Fibroblast of skin of left quadriceps (primary cell): ENCODE measurements around the gene EFCC1.

ENCODE experiments used
- DNase-seq, 2 experiments: peaks; one replicate each; pipeline ENCODE4 v3.0.0-alpha.2; 2013; ENCODE audit warnings: low read depth in 2 of 2

Gene EFCC1, protein sequence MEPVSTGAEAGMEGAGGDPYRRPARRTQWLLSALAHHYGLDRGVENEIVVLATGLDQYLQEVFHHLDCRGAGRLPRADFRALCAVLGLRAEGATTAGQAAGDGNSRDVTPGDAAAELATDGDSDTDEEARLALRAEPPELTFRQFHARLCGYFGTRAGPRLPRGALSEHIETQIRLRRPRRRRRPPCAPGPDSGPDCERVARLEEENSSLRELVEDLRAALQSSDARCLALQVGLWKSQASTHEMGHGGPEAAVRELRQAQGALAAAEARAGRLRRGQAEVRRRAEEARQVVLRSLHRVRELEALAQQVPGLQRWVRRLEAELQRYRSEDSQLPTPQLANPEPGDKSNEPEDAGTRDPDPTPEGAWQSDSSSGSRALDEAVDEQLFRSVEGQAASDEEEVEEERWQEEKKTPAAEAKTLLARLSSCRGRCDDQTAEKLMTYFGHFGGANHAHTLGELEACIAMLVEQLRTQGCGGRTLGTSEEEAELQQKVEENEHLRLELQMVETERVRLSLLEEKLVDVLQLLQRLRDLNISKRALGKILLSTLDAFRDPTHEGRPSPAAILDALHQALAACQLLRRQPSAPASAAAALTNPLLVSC

DNA sequence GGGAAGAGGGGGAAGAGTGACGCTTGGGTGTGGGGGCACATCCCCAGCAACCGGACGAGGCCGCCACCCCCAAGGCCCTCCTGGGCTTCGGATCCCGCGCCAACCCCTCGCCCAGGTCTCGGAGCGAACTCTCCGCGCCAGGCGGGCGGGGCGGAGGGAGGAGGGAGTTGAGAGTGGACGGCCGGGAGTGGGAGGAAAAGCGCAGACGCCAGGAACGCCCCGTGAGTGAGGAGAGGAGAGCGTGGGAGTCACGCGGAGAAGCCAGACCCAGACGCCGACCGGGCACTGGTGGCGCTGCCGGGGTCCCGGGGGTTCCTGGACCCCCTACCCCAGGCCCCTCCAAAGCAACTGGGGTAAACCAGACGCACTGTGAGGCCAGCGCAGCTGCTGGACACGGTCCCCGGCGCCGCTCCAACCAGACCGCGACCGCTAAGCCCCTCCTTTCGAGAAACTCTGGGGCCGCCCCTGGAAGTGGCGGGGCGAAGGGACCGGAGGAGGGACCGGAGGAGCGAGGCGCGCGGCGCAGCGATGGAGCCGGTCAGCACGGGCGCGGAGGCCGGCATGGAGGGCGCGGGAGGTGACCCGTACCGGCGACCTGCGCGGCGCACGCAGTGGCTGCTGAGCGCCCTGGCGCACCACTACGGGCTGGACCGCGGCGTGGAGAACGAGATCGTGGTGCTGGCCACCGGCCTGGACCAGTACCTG lies at the start of gene EFCC1:
EFCC1 (plus strand) TSS at position 204 of the 705 bp plus-strand sequence; CDS start at position 529, 325 bp downstream.
- no peak for DNase-seq

DNA sequence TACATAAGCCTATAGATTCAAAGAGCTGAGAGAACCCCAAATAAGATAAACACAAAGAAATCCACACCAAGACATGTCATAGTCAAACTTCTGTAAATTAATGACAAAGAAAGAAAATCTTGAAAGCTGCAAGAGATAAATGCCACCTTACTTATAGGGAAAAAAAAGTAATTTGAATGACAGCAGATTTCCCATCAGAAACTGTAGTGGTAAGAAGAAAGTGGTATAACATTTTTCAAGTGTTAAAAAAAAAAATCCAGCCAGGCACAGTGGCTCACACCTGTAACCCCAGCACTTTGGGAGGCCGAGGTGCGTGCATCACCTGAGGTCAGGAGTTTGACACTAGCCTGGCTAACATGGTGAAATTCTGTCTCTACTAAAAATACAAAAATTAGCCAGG lies 44.7 kb upstream of the EFCC1 start:
- DNase-seq: no peak

DNA sequence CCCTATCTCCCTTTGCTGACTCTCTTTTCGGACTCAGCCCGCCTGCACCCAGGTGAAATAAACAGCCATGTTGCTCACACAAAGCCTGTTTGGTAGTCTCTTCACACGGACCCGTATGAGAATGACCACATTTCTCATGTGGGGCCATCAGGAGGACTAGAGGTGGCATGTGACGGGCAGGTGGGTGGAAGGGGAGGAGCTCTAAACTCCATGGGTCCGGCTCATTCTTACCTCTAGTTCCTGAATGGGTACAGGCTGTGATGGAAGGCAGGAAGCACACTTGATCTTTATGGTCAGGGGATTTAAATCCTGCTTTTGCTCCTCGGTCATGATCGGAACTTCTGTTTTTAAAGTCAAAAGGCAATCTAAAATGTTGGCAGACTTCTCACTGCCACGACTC lies 35.8 kb upstream of the EFCC1 start:
- DNase-seq: no peak

DNA sequence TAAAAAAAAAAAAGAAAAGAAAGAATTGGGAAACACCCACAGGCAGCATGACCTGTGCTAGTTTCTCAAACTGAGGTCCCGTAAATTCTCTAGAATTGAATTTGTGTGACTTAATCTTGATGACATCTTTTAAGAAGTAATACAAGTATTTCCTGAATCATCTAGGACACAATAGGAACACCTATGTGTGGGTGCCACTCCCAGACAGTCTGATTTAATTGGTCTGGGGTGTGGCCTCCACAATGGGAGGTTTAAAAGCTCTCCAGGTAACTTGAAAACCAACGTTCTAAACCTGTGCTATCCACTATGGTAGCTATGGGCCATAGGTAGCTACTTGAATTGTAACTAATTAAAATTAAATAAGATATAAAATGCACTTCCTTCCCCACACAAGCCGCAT lies 35.3 kb upstream of the EFCC1 start:
- DNase-seq: no peak

DNA sequence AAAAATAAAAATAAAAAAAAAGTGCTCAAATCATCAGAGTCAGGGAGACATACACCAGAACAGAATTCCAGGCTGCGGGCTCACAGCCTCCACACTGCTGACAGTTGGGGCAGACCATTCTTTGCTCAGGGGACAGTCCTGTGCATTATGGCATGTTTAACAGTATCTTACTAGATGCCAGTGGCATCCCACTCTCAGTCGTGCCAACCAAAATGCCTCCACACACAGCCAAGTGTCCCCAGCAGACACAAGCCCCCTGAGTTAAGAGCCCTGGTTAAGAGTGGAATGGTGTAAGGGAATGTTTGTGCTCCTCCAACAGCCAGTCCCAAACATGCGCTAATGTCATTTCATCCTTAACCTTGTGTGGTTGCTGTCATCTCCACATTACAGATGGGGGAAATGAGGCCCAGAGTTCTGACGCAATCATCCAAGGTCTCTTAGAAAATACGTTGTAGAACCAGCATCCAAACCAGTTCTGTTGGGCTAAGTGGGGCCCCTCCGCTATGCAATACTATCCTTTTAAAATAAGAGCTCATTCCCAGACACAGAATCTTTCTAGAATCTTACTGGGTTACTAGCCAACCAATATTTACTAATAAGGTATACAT lies 33.3 kb upstream of the EFCC1 start:
- no peak for DNase-seq

DNA sequence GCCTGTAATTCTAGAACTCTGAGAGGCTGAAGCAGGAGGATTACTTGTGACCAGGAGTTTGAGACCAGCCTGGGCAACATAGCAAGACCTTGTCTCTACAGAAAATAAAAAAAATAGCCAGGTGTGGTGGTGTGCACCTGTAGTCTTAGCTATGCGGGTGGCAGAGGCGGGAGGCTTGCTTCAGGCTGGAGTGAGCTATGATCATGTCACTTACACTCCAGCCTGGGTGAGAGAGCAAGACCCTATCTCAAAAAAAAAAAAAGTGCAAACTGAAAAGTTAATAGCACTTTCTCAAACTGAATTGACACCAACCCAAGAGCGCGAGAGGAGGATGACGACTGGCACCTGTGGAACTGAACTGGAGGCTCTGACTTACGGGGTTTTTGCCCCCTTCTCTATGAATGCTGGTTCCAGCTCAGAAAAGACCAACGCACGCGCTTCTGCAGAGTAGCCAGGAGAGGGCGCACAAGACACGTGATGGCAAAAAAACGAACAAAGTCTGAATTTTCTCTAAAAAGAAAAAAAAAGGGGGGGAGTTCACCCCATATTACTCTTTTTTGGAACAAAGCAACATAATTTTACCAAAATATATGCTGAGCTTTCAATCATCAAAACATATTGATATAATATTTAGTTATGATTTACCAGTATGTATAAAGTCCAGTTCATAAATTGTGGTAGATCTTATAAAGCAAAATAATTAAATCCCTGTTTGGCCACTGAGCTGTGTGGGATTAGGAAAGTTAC lies 30.9 kb upstream of the EFCC1 start:
- DNase-seq: no peak

DNA sequence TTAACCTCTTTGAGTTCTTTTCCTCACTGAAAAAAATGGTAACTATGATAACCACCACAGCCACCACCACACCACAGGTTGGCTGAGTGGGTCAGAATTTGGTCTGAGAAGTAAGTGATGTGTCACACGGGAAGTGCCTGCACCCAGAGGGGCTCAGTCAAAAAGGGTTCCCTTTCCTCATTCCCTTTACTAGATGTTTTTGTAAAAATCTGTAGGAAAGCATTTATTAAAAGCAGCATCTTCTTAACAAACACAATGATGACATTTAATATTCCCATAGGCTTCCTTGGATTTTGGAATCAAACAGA lies 30.4 kb upstream of the EFCC1 start:
- no peak for DNase-seq

DNA sequence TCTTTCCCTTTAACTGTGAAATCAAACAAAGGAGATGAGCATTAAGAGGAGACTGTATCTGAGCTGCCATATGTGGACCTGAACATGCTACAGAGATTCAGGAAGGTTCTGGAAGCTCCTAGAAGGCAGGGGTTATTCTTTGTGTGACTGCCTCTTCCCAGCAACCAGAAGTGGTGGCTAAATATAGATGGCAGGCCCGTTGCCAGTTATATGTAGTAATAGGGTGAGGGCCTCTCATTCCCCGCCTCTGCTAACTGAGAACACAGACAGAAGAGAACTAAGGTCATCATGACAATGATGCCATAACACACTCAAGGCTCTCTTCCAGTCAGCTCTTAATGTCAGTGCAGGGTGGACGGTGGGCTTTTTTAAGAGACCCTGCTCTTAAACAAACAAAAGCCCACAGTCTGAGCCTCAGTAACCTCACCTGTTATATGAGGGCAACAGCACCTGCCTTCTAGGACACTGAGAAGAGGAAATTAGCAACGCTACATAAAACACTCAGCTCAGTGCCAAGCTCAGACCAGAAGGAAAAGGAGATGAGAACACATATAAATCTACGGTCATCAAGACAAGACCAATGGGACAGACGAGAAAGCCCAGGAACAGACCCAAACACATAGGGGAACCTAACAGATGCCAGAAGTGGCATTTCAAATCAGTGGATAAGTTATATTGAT lies 29.5 kb upstream of the EFCC1 start:
- no peak for DNase-seq

DNA sequence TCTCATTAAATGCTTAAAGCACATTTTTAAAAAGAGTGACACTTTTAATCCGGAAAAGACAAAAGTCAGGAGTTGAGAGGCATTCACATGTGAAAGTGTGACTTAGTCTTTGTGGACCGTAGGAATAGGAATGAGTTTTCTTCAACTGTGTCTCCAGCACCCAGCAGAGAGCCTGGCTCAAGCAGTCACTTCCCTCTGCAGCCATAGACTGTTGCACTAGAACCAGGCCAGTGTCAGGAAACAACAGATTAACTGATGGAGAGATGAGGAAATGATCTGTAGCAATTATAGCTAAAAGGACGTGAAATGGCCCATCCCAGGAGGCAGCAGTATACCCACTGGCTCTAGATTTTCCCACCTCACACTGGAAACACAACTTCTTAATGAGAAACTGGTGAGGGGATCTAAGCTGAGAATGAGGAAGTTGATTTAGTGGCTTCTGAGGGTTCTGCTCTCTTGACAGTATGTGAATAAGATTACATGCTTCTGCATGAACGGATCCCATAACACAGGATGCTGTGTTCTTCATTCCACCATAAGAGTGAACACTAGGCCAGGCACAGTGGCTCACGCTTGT lies 27.0 kb upstream of the EFCC1 start:
- DNase-seq: no peak

DNA sequence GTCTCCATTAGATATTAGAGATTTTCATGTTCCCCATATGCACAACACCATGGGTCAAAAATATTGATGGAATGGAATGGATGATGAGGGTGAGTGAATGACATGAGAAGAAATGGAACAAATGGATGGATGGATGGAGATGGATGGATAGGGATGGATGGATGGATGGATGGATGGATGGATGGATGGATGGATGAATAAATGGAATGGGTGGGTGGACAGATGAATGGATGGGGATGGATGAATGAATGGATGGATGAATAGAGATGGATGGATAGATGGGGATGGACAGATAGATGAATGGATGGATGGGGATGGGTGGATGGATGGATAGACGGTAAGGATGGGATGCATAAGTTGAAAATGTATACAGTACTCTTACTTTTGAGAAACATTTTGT lies 25.8 kb upstream of the EFCC1 start:
- no peak for DNase-seq

DNA sequence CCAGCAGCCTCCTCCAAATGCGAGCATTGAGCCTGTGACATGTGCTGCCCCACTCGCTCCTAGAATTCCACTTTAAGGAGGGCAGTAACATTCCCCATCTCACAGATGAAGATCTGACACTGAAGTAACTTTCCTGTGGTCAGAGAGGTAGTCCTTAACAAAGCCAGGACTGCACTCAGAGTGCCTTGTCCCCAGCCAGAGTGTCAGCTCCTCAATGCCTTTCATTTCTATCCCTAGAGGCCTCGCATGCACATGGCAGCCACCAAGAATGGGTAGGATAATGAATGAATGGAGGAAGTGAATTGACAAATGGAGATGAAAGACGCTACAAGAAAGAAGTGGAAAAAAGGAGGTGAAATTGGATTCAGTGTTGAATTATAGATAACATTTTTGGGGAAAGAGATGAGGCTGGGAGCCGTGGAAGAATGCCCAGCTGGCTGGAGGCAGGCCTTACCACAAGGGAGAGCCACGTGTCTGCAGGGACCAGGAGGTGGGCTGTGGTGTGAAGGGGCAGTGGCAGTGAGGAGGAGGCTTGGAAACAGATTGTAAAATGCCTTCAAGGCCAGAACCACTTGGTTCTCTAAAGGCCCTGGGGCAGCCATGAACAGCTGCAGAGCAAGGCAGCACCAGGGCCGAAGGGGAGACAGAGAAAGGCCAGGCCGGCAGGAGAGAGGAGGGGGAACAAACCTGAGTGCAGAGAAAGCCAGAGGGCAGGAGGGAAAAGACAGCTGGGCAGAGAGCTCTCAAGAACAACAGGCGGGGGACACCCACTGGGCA lies 17.6 kb upstream of the EFCC1 start:
- DNase-seq: no peak

DNA sequence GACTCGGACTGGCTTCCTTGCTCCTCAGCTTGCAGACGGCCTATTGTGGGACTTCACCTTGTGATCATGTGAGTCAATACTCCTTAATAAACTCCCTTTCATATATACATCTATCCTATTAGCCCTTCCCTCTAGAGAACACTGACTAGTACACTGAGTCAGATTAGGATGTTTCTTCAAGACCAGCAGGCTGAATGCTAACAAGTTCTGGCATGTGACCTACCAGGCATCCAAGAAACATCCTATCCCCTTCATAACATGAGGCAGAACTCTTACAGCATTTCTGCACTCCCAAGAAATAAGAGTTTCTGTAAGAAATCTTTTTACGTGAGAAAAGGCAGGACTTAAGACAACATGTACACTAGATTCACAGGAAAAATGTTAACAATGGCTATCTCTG lies 16.5 kb upstream of the EFCC1 start:
- DNase-seq: no peak

DNA sequence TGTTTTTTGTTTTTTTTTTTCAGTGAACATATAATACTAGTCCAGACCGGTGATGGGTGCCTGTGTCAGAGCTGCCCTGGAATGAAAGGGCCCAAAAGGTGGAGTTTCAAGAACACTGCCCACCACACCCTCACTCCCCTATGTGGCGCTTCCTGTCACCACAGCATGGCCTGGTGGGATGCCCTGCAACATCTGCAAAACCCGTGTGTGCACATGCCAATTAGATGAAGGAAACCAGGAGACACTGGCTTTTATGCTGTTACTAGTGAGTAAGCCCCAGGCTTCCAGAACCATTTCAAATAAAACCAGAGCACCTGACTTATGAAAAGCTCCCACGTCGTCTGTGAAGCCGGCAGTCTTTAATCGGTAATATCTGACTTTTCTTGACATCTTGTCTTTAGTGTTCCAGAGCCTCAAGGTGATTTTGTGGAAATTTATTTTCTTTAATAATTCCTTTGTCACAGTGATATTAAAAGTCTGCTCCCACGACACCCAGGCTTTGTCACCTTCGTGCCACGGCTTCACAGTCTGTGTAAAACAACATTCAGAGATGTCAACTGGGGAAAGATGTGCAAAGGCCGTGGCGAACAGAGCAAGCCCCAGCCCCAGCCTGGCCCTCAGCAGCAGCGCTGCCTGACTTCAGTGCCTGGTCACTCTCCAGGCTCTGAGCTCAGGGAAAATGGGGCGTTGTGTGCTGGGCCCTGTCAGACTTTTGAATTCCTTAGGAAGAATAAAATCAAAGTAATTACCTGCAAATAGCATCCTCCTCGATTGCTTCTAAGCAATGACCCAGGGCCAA lies 13.6 kb upstream of the EFCC1 start:
- no peak for DNase-seq

DNA sequence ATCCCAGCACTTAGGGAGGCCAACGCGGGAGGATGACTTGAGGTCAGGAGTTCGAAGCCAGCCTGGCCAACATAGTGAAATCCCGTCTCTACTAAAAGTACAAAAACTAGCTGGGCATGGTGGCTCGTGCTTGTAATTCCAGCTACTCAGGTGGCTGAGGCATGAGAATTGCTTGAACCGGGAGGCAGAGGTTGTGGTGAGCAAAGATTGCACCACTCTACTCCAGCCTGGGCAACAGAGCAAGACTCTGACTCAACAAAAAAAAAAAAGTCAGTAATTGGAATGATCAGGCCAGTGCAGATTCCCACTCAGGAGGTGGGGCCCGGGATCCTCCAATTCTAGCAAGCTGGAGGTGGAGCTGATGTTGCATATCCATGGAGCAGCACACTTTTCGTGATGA lies 12.8 kb upstream of the EFCC1 start:
- DNase-seq: no peak

DNA sequence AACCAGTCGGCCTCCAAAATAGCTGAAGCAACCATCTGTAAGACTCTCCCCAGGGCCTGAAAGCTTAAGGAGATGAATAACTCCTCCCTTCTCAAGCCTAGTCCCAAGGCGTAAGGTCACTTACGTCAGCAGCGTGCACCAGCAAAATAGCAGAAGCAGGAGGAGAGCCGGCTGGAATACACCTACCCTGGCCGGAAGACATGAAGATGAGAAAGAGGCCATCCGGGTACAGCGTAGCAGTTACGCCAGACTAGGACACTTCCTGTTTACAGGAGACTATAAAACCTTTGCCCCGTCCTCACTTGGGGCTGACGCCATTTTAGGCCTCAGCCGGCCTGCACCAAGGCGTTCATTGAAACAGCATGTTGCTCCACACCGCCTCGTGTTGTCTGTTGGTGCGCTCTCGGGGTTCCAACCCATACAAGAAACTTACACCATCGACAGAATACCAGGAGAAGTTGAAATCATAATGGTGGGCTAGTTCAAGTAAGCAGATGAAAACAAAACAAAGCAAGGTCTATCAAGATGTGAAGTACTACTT lies 9.7 kb upstream of the EFCC1 start:
- DNase-seq: no peak

DNA sequence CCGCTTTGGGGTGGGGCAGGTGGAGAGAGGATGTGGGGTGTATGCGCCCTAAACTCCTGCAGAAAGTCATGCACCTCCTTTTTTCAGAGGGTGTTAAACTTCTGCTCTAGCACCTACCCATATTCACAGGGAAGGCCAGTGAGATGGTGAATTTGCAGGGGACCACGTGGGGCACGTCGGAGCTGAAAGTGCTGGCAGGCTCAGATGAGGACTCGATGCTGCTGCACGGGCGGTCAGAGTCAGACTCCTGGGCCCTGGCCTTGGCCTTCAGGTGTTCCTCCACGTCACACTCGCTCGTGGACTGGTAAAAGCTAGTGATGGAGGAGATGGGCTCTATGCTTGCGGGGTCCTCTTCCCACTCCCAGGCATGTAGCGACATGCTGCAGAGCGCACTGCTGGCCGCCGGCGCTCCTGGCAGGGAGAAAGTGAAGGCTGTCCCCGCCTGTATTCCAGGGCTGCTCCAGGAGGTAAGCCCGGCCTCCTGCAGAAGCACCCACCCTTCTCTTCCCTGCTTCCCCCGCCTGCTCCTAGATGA lies 8.1 kb upstream of the EFCC1 start:
- no peak for DNase-seq

DNA sequence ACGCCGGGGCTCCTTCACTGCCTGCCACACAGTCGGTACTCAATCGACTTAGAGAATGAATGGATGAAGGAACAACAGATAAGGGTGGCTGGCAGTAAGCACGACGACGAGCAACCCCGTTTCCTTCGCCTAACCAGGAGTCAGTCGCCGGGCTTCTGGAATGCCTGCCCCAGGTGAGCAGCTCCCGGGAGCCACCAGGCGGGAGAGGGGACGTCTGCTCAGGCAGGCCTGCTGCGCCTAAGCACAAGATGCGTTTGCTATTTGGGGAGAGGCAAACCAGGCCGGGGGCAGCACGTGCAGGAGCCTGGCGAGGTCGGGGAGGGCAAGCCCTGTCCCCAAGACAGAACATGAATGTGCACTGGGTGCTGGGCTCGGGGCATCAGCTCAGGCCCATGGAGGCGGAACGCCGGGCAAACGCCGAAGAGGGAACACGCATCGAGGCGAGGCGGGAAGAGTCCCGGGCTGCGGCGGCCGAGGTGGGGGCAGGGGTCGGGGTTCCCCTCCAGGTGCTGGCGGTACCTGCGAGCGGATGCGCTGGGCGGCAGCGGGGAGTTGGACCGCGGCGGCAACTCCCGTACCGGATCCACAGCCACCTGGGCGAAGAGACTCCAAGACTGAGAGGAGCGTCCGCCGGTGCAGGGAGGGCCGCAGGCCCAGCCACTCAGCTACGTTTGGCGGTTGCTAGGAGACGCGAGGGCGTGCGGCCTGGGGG lies 7.5 kb upstream of the EFCC1 start, which contains the start of gene CFAP92:
CFAP92 (minus strand) TSS at position 616 of the 712 bp plus-strand sequence. CDS start 772 bp downstream, outside the sequence.
- peak; percentile 10 to 12 for DNase-seq

DNA sequence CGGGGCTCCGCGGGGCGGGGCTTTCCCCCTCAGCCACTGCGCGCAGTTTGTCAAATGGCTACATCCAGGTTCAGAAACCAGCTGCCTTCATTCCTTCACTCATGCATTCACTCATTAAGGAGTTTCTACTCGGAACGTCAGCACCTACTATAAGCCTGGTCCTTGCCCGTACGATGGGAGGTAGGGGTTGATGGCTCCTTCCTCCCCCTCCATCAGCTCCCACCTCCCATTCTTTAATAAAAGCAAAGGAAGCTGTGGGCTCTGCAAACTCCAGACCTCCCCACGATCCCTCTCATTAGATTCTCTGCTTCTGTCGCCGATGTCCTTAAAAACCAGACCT lies 7.0 kb upstream of the EFCC1 start:
- no peak for DNase-seq
